Caki2 (cell line): ENCODE data around the gene TAS2R41. TPM values are rescaled to one million over a fixed set of nuclear protein-coding genes. Genes with fewer than 3 reads are reported as not detected.

Source experiments
- DNase-seq: peaks from one replicate; pipeline ENCODE4 v3.0.0-alpha.2; 2015; ENCODE audit warnings: low read depth
- in situ Hi-C: cut with HindIII; loops from 2 replicates; pipeline ENCODE4 v1.10.0; 2016; ENCODE audit warnings: low sequenced_read_pairs, low pct_unique_long_range_greater_than_20kb, mixed read lengths
- total RNA-seq: library from RNA; depleted of rRNA; stranded (reverse); fragments of >200 nt; shearing (Covaris generic); gene quantifications from 2 replicates; pipeline ENCODE4 v1.2.3, GENCODE V29; 2014; ENCODE audit warnings: low replicate concordance; rRNA removed

Gene TAS2R41, protein sequence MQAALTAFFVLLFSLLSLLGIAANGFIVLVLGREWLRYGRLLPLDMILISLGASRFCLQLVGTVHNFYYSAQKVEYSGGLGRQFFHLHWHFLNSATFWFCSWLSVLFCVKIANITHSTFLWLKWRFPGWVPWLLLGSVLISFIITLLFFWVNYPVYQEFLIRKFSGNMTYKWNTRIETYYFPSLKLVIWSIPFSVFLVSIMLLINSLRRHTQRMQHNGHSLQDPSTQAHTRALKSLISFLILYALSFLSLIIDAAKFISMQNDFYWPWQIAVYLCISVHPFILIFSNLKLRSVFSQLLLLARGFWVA
- total RNA-seq, result not detected in 2 replicates

GRCh38 chr7:143477501-143478150 lies at the start of gene TAS2R41:
TAS2R41 (plus strand) TSS chr7:143477873; CDS start chr7:143477873, 0 bp downstream.
- in situ Hi-C loops, result no loop called here
- DNase-seq, result no peak

DNA sequence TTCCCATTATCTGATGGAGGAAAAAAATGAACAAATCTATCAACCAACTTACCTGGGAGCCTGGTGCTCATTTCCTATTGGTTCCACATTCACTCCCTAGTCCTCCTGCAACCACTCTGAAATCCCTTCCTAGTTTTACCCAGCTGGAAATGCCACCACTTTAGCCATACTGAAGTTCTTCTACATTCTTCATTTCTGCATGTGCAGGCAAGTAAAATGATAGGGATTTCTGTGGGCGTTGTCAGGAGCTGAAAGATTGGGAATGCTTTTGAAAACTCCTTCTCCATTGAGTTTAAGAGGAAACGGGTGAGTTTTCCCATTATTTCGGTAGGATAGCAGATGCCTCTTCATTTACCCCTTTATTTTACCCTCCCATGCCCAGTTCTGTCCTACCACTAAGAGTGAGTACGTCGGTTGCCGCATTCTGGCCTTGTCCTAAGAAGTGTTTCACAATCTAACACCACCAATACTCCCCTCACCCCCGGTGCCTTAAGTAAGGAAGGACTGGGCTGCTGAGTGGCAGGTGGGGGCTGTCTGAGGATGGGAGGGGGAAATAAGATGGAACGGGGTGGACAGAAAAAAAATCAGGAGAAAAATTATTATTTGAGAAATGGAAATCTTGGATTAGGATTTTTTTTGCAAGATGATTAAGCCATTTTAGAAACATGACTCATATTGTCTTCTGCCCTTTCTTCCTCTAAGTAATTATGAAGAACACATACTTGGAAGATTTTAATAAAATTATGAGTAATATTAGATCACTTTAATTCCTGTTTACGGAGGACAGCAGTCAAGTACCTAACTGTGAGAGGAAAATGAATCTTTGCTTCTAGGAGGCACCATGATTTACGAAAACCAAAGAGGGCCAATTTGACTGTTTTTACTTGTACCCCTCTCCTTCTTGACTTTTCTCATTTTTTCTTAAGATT lies 47.6 kb upstream of the TAS2R41 start:
- in situ Hi-C loops, result no loop called here
- DNase-seq, result no peak

DNA sequence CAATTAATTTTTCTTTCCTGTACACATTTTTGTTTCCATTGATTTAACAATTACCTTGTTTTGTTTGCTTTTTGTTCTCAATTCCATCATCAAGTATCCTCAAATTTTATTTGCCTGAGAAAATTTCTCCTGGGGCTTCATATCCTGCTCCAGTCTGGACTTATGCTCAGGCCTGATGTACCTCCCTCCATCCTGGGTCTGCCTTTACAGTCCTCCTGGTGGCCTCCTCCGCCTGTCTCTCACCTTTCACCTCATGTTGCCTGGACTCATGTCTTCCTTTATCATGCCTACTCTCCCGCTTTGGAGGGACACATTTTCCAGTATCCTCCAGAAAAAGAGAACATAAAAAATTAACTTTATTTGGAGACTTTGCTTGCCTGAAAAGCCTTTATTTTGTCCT lies 46.6 kb upstream of the TAS2R41 start:
- in situ Hi-C loops, result no loop called here
- DNase-seq, result no peak

GRCh38 chr7:143433759-143434158 lies 43.9 kb upstream of the TAS2R41 start:
- in situ Hi-C loops, result no loop called here
- DNase-seq, result no peak

DNA sequence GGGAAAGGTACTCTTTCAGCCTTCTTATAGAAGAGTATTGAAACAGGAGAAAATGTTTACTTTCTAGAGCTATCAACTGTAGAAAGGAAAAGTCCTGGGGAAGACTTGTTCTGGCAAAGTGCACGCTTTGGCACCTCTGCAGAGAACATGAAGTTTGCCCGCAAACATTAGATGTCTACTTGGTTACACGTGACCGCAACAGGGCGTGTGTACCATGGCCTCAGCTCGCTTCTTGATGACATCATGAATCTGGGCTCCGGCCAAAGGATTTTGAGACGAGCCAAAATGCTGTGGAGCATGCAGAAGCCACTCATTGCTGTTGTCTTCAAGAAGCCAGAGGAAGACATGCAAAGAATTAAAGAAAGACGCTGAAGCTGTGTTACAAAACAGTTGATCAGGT lies 43.0 kb upstream of the TAS2R41 start:
- in situ Hi-C loops, result no loop called here
- peak; percentile 36 for DNase-seq

DNA sequence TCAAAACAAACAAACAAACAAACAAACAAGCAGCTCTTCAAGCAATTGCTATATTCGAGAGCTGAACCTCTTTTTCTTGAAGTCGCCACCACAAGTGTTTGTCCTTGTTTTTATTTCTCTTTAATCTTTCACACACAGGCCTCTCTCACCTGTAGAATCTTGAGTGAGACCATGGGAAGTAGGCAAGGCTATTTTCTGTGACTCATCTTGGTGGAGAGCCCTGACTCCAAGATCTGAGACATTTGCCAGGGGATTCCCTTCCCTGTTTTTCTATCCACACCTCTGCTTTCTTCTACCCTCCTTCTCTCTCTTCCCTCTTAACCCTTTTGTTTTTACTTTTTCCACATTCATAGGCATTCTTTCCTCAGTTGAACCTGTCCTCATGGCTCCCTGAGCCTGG lies 42.4 kb upstream of the TAS2R41 start:
- DNase-seq, result peak; percentile 30
- in situ Hi-C loops, result no loop called here

GRCh38 chr7:143436325-143436946 lies 41.2 kb upstream of the TAS2R41 start:
- in situ Hi-C loops, result no loop called here

GRCh38 chr7:143437578-143437977 lies 40.1 kb upstream of the TAS2R41 start:
- DNase-seq, result no peak
- in situ Hi-C loops, result no loop called here

More at GRCh38 chr7:143436325-143436946, 41.2 kb upstream of the TAS2R41 start:
- no peak for DNase-seq

DNA sequence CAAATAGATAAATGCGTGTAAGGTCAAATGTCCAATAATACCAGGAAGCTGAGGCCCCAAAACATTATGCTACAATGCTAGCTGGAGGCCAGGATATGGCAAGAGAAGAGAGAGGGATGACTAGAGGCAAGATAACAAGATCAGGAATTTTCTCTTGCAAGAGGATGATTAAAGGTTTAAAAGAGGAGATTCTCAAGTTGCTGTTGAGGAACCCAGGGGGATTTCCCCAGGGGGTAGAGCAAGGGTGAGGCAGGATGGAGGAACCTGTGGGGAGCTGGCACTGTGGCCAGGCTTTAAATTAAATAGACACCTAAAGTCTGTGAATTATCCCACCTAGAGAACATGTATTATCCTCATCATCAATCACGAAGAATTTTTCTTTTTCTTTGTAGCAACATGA lies 37.8 kb upstream of the TAS2R41 start:
- DNase-seq, result no peak
- in situ Hi-C loops, result no loop called here

DNA sequence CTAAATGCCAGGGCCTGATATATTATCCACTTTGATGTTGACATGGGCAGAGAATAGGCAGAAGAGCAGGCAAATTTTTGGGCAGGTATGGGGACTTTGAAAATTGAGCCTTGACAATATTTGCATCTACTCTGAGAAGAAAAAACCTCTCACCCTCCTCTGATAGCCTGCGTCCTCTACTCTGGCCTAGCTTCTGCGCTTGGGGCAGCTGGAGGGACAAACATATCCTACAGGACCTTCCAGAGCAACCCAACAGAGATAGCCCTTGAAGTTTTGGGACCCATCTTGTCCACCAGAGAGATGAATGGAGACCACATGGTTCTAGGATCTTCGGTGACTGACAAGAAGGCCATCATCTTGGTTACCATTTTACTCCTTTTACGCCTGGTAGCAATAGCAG lies 34.5 kb upstream of the TAS2R41 start, which contains the start of gene TAS2R60:
Gene TAS2R60 (plus strand): TSS at position 301 of the 400 bp plus-strand sequence. CDS start 0 bp downstream, at position 301.
- DNase-seq, result no peak
- in situ Hi-C loops, result no loop called here

DNA sequence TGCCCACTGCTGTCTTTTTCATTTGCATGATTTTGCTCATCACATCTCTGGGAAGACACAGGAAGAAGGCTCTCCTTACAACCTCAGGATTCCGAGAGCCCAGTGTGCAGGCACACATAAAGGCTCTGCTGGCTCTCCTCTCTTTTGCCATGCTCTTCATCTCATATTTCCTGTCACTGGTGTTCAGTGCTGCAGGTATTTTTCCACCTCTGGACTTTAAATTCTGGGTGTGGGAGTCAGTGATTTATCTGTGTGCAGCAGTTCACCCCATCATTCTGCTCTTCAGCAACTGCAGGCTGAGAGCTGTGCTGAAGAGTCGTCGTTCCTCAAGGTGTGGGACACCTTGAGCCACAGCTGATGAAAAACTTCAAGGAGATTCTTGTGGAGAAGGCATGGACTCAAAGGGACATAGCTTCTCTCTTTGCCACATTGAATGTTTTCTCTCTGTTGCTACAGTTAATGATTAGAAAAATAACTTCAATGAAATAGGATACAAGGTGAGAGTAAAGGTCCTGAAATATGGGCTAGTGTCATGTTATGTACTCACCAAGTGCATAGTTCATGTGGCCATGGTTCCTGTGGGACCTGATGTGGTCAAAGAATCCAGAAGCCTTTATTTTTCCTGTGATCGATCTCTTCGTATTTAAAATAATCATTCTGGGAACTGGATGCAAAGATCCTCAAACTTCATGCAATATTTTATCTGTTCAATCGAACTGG lies 33.5 kb upstream of the TAS2R41 start:
- no peak for DNase-seq
- in situ Hi-C loops, result no loop called here

GRCh38 chr7:143444785-143445184 lies 32.9 kb upstream of the TAS2R41 start:
- in situ Hi-C loops, result no loop called here
- DNase-seq, result no peak

GRCh38 chr7:143447466-143447865 lies 30.2 kb upstream of the TAS2R41 start:
- DNase-seq, result no peak
- in situ Hi-C loops, result no loop called here

- in situ Hi-C loops, result no loop called here
- no peak for DNase-seq
Measured at GRCh38 chr7:143448429-143448828, 29.2 kb upstream of the TAS2R41 start.

DNA sequence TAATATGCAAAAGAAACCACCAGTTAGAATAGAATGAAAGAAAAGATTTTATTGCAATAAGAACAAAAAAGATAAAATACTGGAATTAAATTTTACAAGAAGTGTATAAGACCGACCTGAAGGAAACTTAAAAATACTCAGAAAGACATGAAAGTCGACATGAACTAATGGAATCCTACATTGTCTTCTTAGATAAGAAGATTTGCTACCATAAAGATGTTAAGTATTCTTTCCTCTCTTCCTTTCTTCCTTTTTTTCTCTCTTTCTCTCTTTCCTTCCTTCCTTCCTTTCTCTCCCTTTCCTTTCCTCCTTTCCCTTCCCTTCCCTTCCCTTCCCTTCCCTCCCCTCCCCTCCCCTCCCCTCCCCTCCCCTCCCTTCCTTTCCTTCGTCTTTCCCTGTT lies 27.9 kb upstream of the TAS2R41 start:
- DNase-seq, result no peak
- in situ Hi-C loops, result no loop called here

- in situ Hi-C loops, result no loop called here
Measured at GRCh38 chr7:143451122-143451521, 26.6 kb upstream of the TAS2R41 start.

DNA sequence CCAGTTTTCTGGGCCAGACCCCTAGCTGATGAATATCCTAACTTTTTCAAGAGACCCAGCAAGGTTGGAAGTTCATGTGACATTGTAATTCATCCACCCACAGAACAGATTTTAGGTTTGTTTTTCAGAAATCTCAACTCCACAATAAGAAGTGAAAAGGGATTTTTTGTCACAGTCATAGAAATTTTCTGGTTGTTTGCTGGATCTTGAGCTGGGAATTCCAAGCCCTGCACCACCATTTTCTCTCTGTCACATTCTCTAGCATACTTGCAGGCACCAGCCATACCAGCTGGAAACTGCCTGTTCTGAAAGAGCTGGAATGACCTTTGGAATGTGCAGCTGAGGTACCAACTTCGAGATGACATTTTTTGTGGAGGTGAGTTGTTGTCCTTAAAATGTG lies 25.9 kb upstream of the TAS2R41 start:
- no peak for DNase-seq
- in situ Hi-C loops, result no loop called here

More at GRCh38 chr7:143451122-143451521, 26.6 kb upstream of the TAS2R41 start:
- no peak for DNase-seq

DNA sequence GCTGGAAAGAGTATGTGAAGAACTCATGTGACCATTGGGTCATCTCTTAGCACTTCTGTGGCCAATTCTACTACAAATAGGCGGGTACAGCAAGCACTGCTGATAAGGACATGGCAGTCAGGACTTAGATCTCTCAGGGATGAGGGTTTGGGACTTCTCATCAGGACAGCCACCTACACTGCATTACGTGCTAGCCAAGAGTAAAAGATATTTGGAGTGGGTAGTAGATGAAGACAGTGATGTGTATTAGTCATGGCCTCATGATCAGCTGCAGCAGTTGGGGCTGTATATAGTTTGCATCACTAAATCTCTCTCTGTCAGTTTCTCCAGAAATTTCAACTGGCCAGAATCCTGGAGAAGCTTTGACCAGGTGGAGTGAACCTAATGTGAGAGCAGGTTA lies 25.2 kb upstream of the TAS2R41 start:
- in situ Hi-C loops, result no loop called here
- no peak for DNase-seq
